Panc1 (cell line): Measurements from ENCODE around the gene SALL4.

ENCODE experiments used
- POLR2AphosphoS5 ChIP-seq: IDR thresholded peaks from 2 replicates; pipeline ENCODE4 v1.6.1; 2012; ENCODE audit warnings: mild to moderate bottlenecking, low read depth, low read length, moderate library complexity
- REST ChIP-seq, 2 experiments: IDR thresholded peaks; 2 replicates each; pipeline ENCODE4 v1.6.1; 2011 to 2012; ENCODE audit warnings: low read depth in 2 of 2, control low read depth in 1 of 2, low read length in 1 of 2, mild to moderate bottlenecking in 1 of 2, moderate library complexity in 1 of 2; ENCODE audit not compliant: insufficient read depth in 1 of 2
- SIN3A ChIP-seq: IDR thresholded peaks from 2 replicates; pipeline ENCODE4 v1.6.1; 2012; ENCODE audit warnings: low read depth, mild to moderate bottlenecking, low read length, moderate library complexity, borderline replicate concordance; ENCODE audit not compliant: insufficient read depth
- TF ChIP-seq, protein P1 (sequence below): fragments of 450-650 bp; IDR thresholded peaks from 2 replicates; pipeline ENCODE4 v1.5.1; 2017; ENCODE audit warnings: mild to moderate bottlenecking

- TF ChIP-seq, protein P1, sequence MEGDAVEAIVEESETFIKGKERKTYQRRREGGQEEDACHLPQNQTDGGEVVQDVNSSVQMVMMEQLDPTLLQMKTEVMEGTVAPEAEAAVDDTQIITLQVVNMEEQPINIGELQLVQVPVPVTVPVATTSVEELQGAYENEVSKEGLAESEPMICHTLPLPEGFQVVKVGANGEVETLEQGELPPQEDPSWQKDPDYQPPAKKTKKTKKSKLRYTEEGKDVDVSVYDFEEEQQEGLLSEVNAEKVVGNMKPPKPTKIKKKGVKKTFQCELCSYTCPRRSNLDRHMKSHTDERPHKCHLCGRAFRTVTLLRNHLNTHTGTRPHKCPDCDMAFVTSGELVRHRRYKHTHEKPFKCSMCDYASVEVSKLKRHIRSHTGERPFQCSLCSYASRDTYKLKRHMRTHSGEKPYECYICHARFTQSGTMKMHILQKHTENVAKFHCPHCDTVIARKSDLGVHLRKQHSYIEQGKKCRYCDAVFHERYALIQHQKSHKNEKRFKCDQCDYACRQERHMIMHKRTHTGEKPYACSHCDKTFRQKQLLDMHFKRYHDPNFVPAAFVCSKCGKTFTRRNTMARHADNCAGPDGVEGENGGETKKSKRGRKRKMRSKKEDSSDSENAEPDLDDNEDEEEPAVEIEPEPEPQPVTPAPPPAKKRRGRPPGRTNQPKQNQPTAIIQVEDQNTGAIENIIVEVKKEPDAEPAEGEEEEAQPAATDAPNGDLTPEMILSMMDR, result no peak
- TF ChIP-seq SIN3A (no peak), POLR2AphosphoS5 (no peak), REST (IDR thresholded peaks at IDR 0.05; ENCODE audit: insufficient read depth in 1 of 2, low read depth in 2 of 2, low read length in 1 of 2) (no peak)
Measured at GRCh38 chr20:51769976-51770615, 32.2 kb downstream of the SALL4 start.
